Kidney (tissue), 14 donors: Measurements from ENCODE around the gene ACTBL2. TPM values are rescaled to one million over a fixed set of nuclear protein-coding genes. Genes with fewer than 3 reads are reported as not detected.
A peak's percentile ranks its signal among the peaks of the same experiment; 100 is the strongest.

Experiments used
- DNase-seq, 5 donors: peaks; one replicate each; pipeline ENCODE4 v3.0.0-alpha.2; 2013 to 2020
- FAIRE-seq: peaks from 2 replicates; lab custom pipeline; 2012; peaks lifted over from hg19 to GRCh38; lab: Jason Lieb, UNC
- H3K27ac ChIP-seq, 2 donors: one replicate each; pipeline ENCODE4 v1.7.0; 2013; ENCODE audit warnings: low read depth in 2 of 2, low read length in 2 of 2, inconsistent platforms in 1 of 2
- H3K27me3 ChIP-seq: one replicate; pipeline ENCODE4 v1.7.1; 2013; ENCODE audit warnings: low read length, inconsistent platforms; ENCODE audit not compliant: control insufficient read depth, insufficient read depth
- H3K36me3 ChIP-seq, 3 donors: one replicate each; pipeline versions ENCODE4 v1.7.0 to v1.7.1; 2013; ENCODE audit warnings: low read length in 3 of 3, control low read depth in 1 of 3, inconsistent platforms in 1 of 3; ENCODE audit not compliant: insufficient read depth in 3 of 3, control insufficient read depth in 2 of 3
- H3K4me1 ChIP-seq, 3 donors: one replicate each; pipeline versions ENCODE4 v1.7.0 to v1.7.1; 2013; ENCODE audit warnings: low read length in 3 of 3, inconsistent platforms in 1 of 3, low read depth in 1 of 3; ENCODE audit not compliant: control insufficient read depth in 2 of 3, insufficient read depth in 2 of 3
- H3K4me3 ChIP-seq, 3 donors: one replicate each; pipeline versions ENCODE4 v1.7.0 to v1.8.1; 2013; ENCODE audit warnings: low read length in 3 of 3, control low read depth in 1 of 3, inconsistent platforms in 1 of 3
- H3K9ac ChIP-seq, 3 donors: one replicate each; pipeline versions ENCODE4 v1.7.0 to v1.7.1; 2013; ENCODE audit warnings: low read length in 3 of 3, control low read depth in 1 of 3, inconsistent platforms in 1 of 3
- H3K9me3 ChIP-seq, 3 donors: one replicate each; pipeline versions ENCODE4 v1.7.0 to v1.7.1; 2013; ENCODE audit warnings: low read length in 3 of 3, control low read depth in 1 of 3, inconsistent platforms in 1 of 3; ENCODE audit not compliant: control insufficient read depth in 2 of 3, insufficient read depth in 1 of 3
- CTCF ChIP-seq: IDR thresholded peaks from 3 replicates; pipeline ENCODE4 v1.5.1; 2012; ENCODE audit warnings: mild to moderate bottlenecking, moderate library complexity, borderline replicate concordance; ENCODE audit not compliant: insufficient read depth; ENCODE audit errors: extremely low read depth
- intact Hi-C: fragments of 100-400 bp; cut with DNase I; formaldehyde crosslinking; loops from one replicate; pipeline ENCODE4 v1.11.1; 2022
- polyA plus RNA-seq: library from polyadenylated mRNA; stranded (reverse); fragments of 350-450 nt; fragmentation: Illumina TruSeq; extraction: RNeasy Lipid Tissue Mini Kit (QIAGEN cat#74804); gene quantifications from one replicate; pipeline ENCODE4 v1.2.3, GENCODE V29; 2014; ENCODE audit warnings: low read depth, low replicate concordance; ENCODE audit not compliant: insufficient read depth
- total RNA-seq: library from RNA; stranded (reverse); fragmentation: NEBNext Ultra II Directional; extraction: Animal tissue kit (Norgen Biotek cat#: 25700); gene quantifications from one replicate; pipeline ENCODE4 v1.2.1, GENCODE V29; 2021
- donor health status: control.
- donor health status: control.
- donor health status: control.
- donor health status: control.
- donor health status: control.
- donor health status: DM: yes; HTN: yes; CAD: no.
- donor health status: Normal renal cell carcinoma (clear cell type).

The ACTBL2 gene
- total and polyA plus RNA-seq, 2 donors from 2014 or later: 0.13 TPM; not detected in 1

GRCh38 chr5:57513785-57514184 is 31.2 kb upstream of the ACTBL2 start:
- H3K4me3 ChIP-seq: no peak overlapping the region
- FAIRE-seq: no peak
- no peaks in the 10 kb centered on the region for H3K9me3 ChIP-seq
- H3K36me3 ChIP-seq: no peaks in the 10 kb centered on the region
- no peak for DNase-seq
- H3K27ac ChIP-seq: no peak overlapping the region
- TF ChIP-seq CTCF: no peak
- no peak overlapping the region for H3K9ac ChIP-seq
- no peaks in the 10 kb centered on the region for H3K27me3 ChIP-seq
- intact Hi-C loops: no loop called here
- H3K4me1 ChIP-seq: no peaks in the 10 kb centered on the region

GRCh38 chr5:57511321-57511720 is 28.7 kb upstream of the ACTBL2 start:
- FAIRE-seq (no peak), DNase-seq (no peak)
- H3K4me3 ChIP-seq: no peak overlapping the region

GRCh38 chr5:57509501-57510260 is 27.1 kb upstream of the ACTBL2 start:
- DNase-seq (peak in 1 of 5 donors; percentile 50), FAIRE-seq (no peak)
- no peaks in the 10 kb centered on the region for H3K9me3 ChIP-seq
- H3K9ac ChIP-seq: no peak overlapping the region
- no peak overlapping the region for H3K27ac ChIP-seq
- no peak overlapping the region for H3K4me3 ChIP-seq
- intact Hi-C loops: no loop called here
- no peak for TF ChIP-seq CTCF
- no peaks in the 10 kb centered on the region for H3K27me3 ChIP-seq
- no peaks in the 10 kb centered on the region for H3K36me3 ChIP-seq
- H3K4me1 ChIP-seq: no peaks in the 10 kb centered on the region

More at GRCh38 chr5:57511321-57511720, 28.7 kb upstream of the ACTBL2 start:
- Histone ChIP-seq H3K9me3 (no peaks in the 10 kb centered on the region), H3K36me3 (no peaks in the 10 kb centered on the region), H3K9ac (no peak overlapping the region), H3K4me1 (no peaks in the 10 kb centered on the region), H3K27me3 (no peaks in the 10 kb centered on the region), H3K27ac (no peak overlapping the region)
- intact Hi-C loops: no loop called here
- TF ChIP-seq CTCF: no peak
